ENCODE data around the gene FBXL4.

FBXL4 gene

GRCh38 chr6:98946879-98947410 is 801 bp downstream of the FBXL4 start:
- ATAC-seq (ENCODE audit: insufficient read depth, low read depth) (peak; percentile 62), DNase-seq (peak; percentile 71)
- H3K4me3 ChIP-seq (ENCODE audit: low read depth in 1 of 2, low read length in 2 of 2), result peak overlapping the region; percentile 38 to 67; a peak in 3 of 4 replicates
- H2AFZ ChIP-seq (ENCODE audit: low read depth, low read length), result peak overlapping the region; percentile 76
- peak overlapping the region; percentile 67 for H3K9ac ChIP-seq (ENCODE audit: low read depth, low read length)
- H3K27ac ChIP-seq (ENCODE audit: low read length), result peak overlapping the region; percentile 74
- peaks cover 5% of the 10 kb centered on the region for H3K9me3 ChIP-seq (ENCODE audit: insufficient read depth, low read length, severe bottlenecking)
- H3K4me2 ChIP-seq (ENCODE audit: insufficient read depth, low read length), result peak overlapping the region; percentile 68
- TF ChIP-seq EZH2 (IDR thresholded peaks at IDR 0.05; ENCODE audit: borderline replicate concordance, low read depth, low read length, severe bottlenecking), result no peak
- peak; percentile 13 for TF ChIP-seq CTCF (IDR thresholded peaks at IDR 0.05; ENCODE audit: borderline replicate concordance, extremely low read depth, low read length, poor library complexity, severe bottlenecking)
- H4K20me1 ChIP-seq (ENCODE audit: insufficient read depth, low read length), result no peaks in the 10 kb centered on the region
- H3K79me2 ChIP-seq (ENCODE audit: insufficient read depth, low read length), result peaks cover 54% of the 10 kb centered on the region
- peaks cover 26% of the 10 kb centered on the region for H3K4me1 ChIP-seq (ENCODE audit: insufficient read depth, low read length)
- peaks cover 5% of the 10 kb centered on the region; the same call in 1 of the 2 replicates for H3K36me3 ChIP-seq (ENCODE audit: insufficient read depth, low read length)
- no peaks in the 10 kb centered on the region for H3K27me3 ChIP-seq (ENCODE audit: insufficient read depth, low read length, poor library complexity)

GRCh38 chr6:98946266-98946878 is 1.4 kb downstream of the FBXL4 start:
- peak overlapping the region; percentile 38 to 67; a peak in 3 of 4 replicates for H3K4me3 ChIP-seq (ENCODE audit: low read depth in 1 of 2, low read length in 2 of 2)
- H3K27ac ChIP-seq (ENCODE audit: low read length), result peak overlapping the region; percentile 74
- peak overlapping the region; percentile 67 for H3K9ac ChIP-seq (ENCODE audit: low read depth, low read length)
- peak overlapping the region; percentile 68 for H3K4me2 ChIP-seq (ENCODE audit: insufficient read depth, low read length)
- peak overlapping the region; percentile 76 for H2AFZ ChIP-seq (ENCODE audit: low read depth, low read length)
- H3K27me3 ChIP-seq (ENCODE audit: insufficient read depth, low read length, poor library complexity), result no peaks in the 10 kb centered on the region
- peaks cover 2% of the 10 kb centered on the region; the same call in 1 of the 2 replicates for H4K20me1 ChIP-seq (ENCODE audit: insufficient read depth, low read length)
- H3K79me2 ChIP-seq (ENCODE audit: insufficient read depth, low read length), result peaks cover 60% of the 10 kb centered on the region
- peaks cover 26% of the 10 kb centered on the region for H3K4me1 ChIP-seq (ENCODE audit: insufficient read depth, low read length)
- DNase-seq, result no peak
- no peak for ATAC-seq (ENCODE audit: insufficient read depth, low read depth)
- peaks cover 5% of the 10 kb centered on the region for H3K9me3 ChIP-seq (ENCODE audit: insufficient read depth, low read length, severe bottlenecking)
- TF ChIP-seq CTCF (IDR thresholded peaks at IDR 0.05; ENCODE audit: borderline replicate concordance, extremely low read depth, low read length, poor library complexity, severe bottlenecking) (no peak), EZH2 (IDR thresholded peaks at IDR 0.05; ENCODE audit: borderline replicate concordance, low read depth, low read length, severe bottlenecking) (no peak)
- H3K36me3 ChIP-seq (ENCODE audit: insufficient read depth, low read length), result peaks cover 5% of the 10 kb centered on the region; the same call in 1 of the 2 replicates

- no peaks in the 10 kb centered on the region for H3K27me3 ChIP-seq (ENCODE audit: insufficient read depth, low read length, poor library complexity)
- H3K36me3 ChIP-seq (ENCODE audit: insufficient read depth, low read length), result peaks cover 5% of the 10 kb centered on the region; the same call in 1 of the 2 replicates
- ATAC-seq (ENCODE audit: insufficient read depth, low read depth) (no peak), DNase-seq (no peak)
- peaks cover 3% of the 10 kb centered on the region; the same call in 1 of the 2 replicates for H4K20me1 ChIP-seq (ENCODE audit: insufficient read depth, low read length)
- H3K4me1 ChIP-seq (ENCODE audit: insufficient read depth, low read length), result peaks cover 26% of the 10 kb centered on the region
- peak overlapping the region in 1 of 2 experiments; percentile 67; a peak in 1 of 4 replicates for H3K4me3 ChIP-seq (ENCODE audit: low read depth in 1 of 2, low read length in 2 of 2)
- H2AFZ ChIP-seq (ENCODE audit: low read depth, low read length), result no peak overlapping the region
- H3K27ac ChIP-seq (ENCODE audit: low read length), result no peak overlapping the region
- peak overlapping the region; percentile 68 for H3K4me2 ChIP-seq (ENCODE audit: insufficient read depth, low read length)
- TF ChIP-seq EZH2 (IDR thresholded peaks at IDR 0.05; ENCODE audit: borderline replicate concordance, low read depth, low read length, severe bottlenecking), result no peak
- no peak for TF ChIP-seq CTCF (IDR thresholded peaks at IDR 0.05; ENCODE audit: borderline replicate concordance, extremely low read depth, low read length, poor library complexity, severe bottlenecking)
- H3K9ac ChIP-seq (ENCODE audit: low read depth, low read length), result no peak overlapping the region
- H3K79me2 ChIP-seq (ENCODE audit: insufficient read depth, low read length), result peaks cover 68% of the 10 kb centered on the region
- H3K9me3 ChIP-seq (ENCODE audit: insufficient read depth, low read length, severe bottlenecking), result peaks cover 5% of the 10 kb centered on the region
Observed at GRCh38 chr6:98945311-98946115, 2.2 kb downstream of the FBXL4 start.

Data from DND-41 (cell line).